HEK293T (cell line): ENCODE data around the gene SORBS1.

Experiments used
- CTCF ChIA-PET: fragments of 350-600 bp; formaldehyde crosslinking; extraction: SDS; loops from one replicate; lab custom pipeline; 2021; ENCODE audit warnings: antibody characterized with exemption, inconsistent platforms; lab: Yijun Ruan, JAX
- POLR2A ChIA-PET: fragments of 350-600 bp; formaldehyde crosslinking; extraction: SDS; loops from one replicate; lab custom pipeline; 2020; ENCODE audit warnings: antibody characterized with exemption, inconsistent platforms; lab: Yijun Ruan, JAX
- DNase-seq: peaks from one replicate; pipeline ENCODE4 v3.0.0; 2012; ENCODE audit warnings: mixed read lengths; ENCODE audit errors: extremely low spot score
- ARNT ChIP-seq: fragments of 450-650 bp; IDR thresholded peaks from 2 replicates; pipeline ENCODE4 v1.6.1; 2017; ENCODE audit warnings: mild to moderate bottlenecking
- BHLHE40 ChIP-seq: fragments of 450-650 bp; IDR thresholded peaks from 2 replicates; pipeline ENCODE4 v1.6.1; 2016; ENCODE audit warnings: mild to moderate bottlenecking, moderate library complexity, borderline replicate concordance
- CTBP1 ChIP-seq: fragments of 450-650 bp; IDR thresholded peaks from 2 replicates; pipeline ENCODE4 v1.6.1; 2016; ENCODE audit warnings: borderline replicate concordance
- ELF4 ChIP-seq: fragments of 450-650 bp; IDR thresholded peaks from 2 replicates; pipeline ENCODE4 v1.6.1; 2017; ENCODE audit warnings: antibody characterized with exemption
- FOXA1 ChIP-seq: fragments of 450-650 bp; IDR thresholded peaks from 2 replicates; pipeline ENCODE4 v1.6.1; 2016; ENCODE audit warnings: mild to moderate bottlenecking
- FOXK2 ChIP-seq: fragments of 450-650 bp; IDR thresholded peaks from 2 replicates; pipeline ENCODE4 v1.6.1; 2016; ENCODE audit warnings: mild to moderate bottlenecking
- FOXM1 ChIP-seq: fragments of 450-650 bp; IDR thresholded peaks from 2 replicates; pipeline ENCODE4 v1.6.1; 2017; ENCODE audit warnings: mild to moderate bottlenecking, borderline replicate concordance
- HDGF ChIP-seq: fragments of 450-650 bp; IDR thresholded peaks from 2 replicates; pipeline ENCODE4 v1.6.1; 2017; ENCODE audit warnings: antibody characterized with exemption, borderline replicate concordance
- L3MBTL2 ChIP-seq: fragments of 450-650 bp; conservative IDR thresholded peaks from 2 replicates; pipeline ENCODE4 v1.6.1; 2016; ENCODE audit warnings: mild to moderate bottlenecking
- LEF1 ChIP-seq: fragments of 450-650 bp; IDR thresholded peaks from 2 replicates; pipeline ENCODE4 v1.6.1; 2017; ENCODE audit warnings: mild to moderate bottlenecking, borderline replicate concordance
- NFRKB ChIP-seq: fragments of 450-650 bp; IDR thresholded peaks from 2 replicates; pipeline ENCODE4 v1.6.1; 2016; ENCODE audit warnings: mild to moderate bottlenecking, moderate library complexity
- PKNOX1 ChIP-seq: fragments of 450-650 bp; IDR thresholded peaks from 2 replicates; pipeline ENCODE4 v1.6.1; 2016
- SP1 ChIP-seq: fragments of 450-650 bp; IDR thresholded peaks from 2 replicates; pipeline ENCODE4 v1.6.1; 2017
- SUZ12 ChIP-seq: fragments of 450-650 bp; IDR thresholded peaks from 2 replicates; pipeline ENCODE4 v1.6.1; 2016; ENCODE audit warnings: mild to moderate bottlenecking
- TARDBP ChIP-seq: fragments of 450-650 bp; IDR thresholded peaks from 2 replicates; pipeline ENCODE4 v1.6.1; 2016
- ZNF384 ChIP-seq: fragments of 450-650 bp; IDR thresholded peaks from 2 replicates; pipeline ENCODE4 v1.6.1; 2016

The SORBS1 gene

GRCh38 chr10:95458014-95458413, 103.2 kb downstream of the SORBS1 start:
- TF ChIP-seq FOXA1 (no peak), CTBP1 (no peak), SP1 (no peak), HDGF (no peak), ARNT (no peak), PKNOX1 (no peak), FOXM1 (no peak)
- CTCF ChIA-PET, result no interaction called here

GRCh38 chr10:95457319-95457886, 103.8 kb downstream of the SORBS1 start:
- TF ChIP-seq FOXM1, result no peak
- TF ChIP-seq BHLHE40, result no peak
- no peak for TF ChIP-seq L3MBTL2
- TF ChIP-seq FOXA1, result no peak
- no peak for TF ChIP-seq ARNT
- POLR2A ChIA-PET, result no interaction called here
- CTCF ChIA-PET, result no interaction called here
- no peak for DNase-seq

More at GRCh38 chr10:95458014-95458413, 103.2 kb downstream of the SORBS1 start:
- POLR2A ChIA-PET, result no interaction called here
- DNase-seq, result no peak

GRCh38 chr10:95456516-95456915, 104.7 kb downstream of the SORBS1 start:
- CTCF ChIA-PET, result no interaction called here
- no peak for TF ChIP-seq PKNOX1
- no peak for TF ChIP-seq SUZ12
- TF ChIP-seq LEF1, result no peak
- TF ChIP-seq FOXA1, result no peak
- no peak for TF ChIP-seq FOXK2
- DNase-seq, result no peak
- POLR2A ChIA-PET, result no interaction called here

- CTCF ChIA-PET, result interaction anchor here (0.7 kb wide), 1 partner anchor 25 kb away, joined by 3 read pairs; no protein-coding TSS in a partner anchor
- TF ChIP-seq LEF1 (no peak), ELF4 (no peak), SUZ12 (no peak), FOXK2 (no peak), BHLHE40 (no peak), ARNT (no peak), TARDBP (no peak)
- POLR2A ChIA-PET, result no interaction called here
- no peak for DNase-seq
Observed at GRCh38 chr10:95454940-95455339, 106.2 kb downstream of the SORBS1 start.

GRCh38 chr10:95454356-95454755, 106.8 kb downstream of the SORBS1 start:
- DNase-seq, result no peak
- TF ChIP-seq NFRKB (no peak), PKNOX1 (no peak), SUZ12 (no peak), FOXA1 (no peak), ELF4 (no peak), BHLHE40 (no peak), ARNT (no peak), L3MBTL2 (no peak), SP1 (no peak), FOXM1 (no peak), ZNF384 (no peak), FOXK2 (no peak), CTBP1 (no peak)
- ChIA-PET CTCF (no interaction called here), POLR2A (no interaction called here)

- ChIA-PET CTCF (no interaction called here), POLR2A (no interaction called here)
- TF ChIP-seq ELF4 (no peak), SUZ12 (no peak), BHLHE40 (no peak), FOXM1 (no peak), FOXK2 (no peak), NFRKB (no peak), ZNF384 (no peak), SP1 (no peak)
- DNase-seq, result no peak
Observed at GRCh38 chr10:95451568-95452524, 109.3 kb downstream of the SORBS1 start.

- ChIA-PET POLR2A (no interaction called here), CTCF (interaction anchor here (0.8 to 1.6 kb wide), 2 partner anchors 21 to 1390 kb away, joined by 3 to 6 read pairs; no protein-coding TSS in a partner anchor)
- DNase-seq, result no peak
- TF ChIP-seq ARNT (no peak), FOXM1 (no peak), NFRKB (no peak), FOXA1 (no peak), LEF1 (no peak), TARDBP (no peak)
Observed at GRCh38 chr10:95451150-95451549, 110.0 kb downstream of the SORBS1 start.
